ENCODE data around the gene NAT14.

The NAT14 gene

GRCh38 chr19:55472463-55472862 lies 12.5 kb upstream of the NAT14 start:
- no peak for DNase-seq

GRCh38 chr19:55473225-55474012 lies 11.6 kb upstream of the NAT14 start:
- no peak for DNase-seq

- no peak for DNase-seq
These were observed 10.4 kb upstream of the NAT14 start for GRCh38 chr19:55474269-55475265.

GRCh38 chr19:55476100-55476775 lies 8.8 kb upstream of the NAT14 start, which contains the start of gene ZNF628:
Gene ZNF628, plus strand, starts transcription at chr19:55476617. Its CDS starts 3,294 bp downstream, at chr19:55479911.
- DNase-seq, result peak; percentile 96

- no peak for DNase-seq
These were observed 7.1 kb upstream of the NAT14 start for GRCh38 chr19:55477905-55478304.

GRCh38 chr19:55478364-55478763 lies 6.6 kb upstream of the NAT14 start:
- no peak for DNase-seq

- DNase-seq, result no peak
These were observed 5.9 kb upstream of the NAT14 start for GRCh38 chr19:55479045-55479444.

- no peak for DNase-seq
These were observed 5.3 kb upstream of the NAT14 start for GRCh38 chr19:55479451-55480230.

GRCh38 chr19:55481148-55481793 lies 3.7 kb upstream of the NAT14 start:
- no peak for DNase-seq

GRCh38 chr19:55481794-55482155 lies 3.2 kb upstream of the NAT14 start:
- no peak for DNase-seq

GRCh38 chr19:55482156-55482961 lies 2.6 kb upstream of the NAT14 start:
- DNase-seq, result no peak

GRCh38 chr19:55482967-55483705 lies 1.9 kb upstream of the NAT14 start:
- no peak for DNase-seq

- DNase-seq, result no peak
These were observed 1.0 kb upstream of the NAT14 start for GRCh38 chr19:55483706-55484592.

GRCh38 chr19:55485439-55486011 lies 537 bp downstream of the NAT14 start:
- DNase-seq, result no peak

- no peak for DNase-seq
These were observed 1.3 kb downstream of the NAT14 start for GRCh38 chr19:55486043-55486970.

- no peak for DNase-seq
These were observed 2.3 kb downstream of the NAT14 start for GRCh38 chr19:55486971-55487923.

Data from NCI-H1105 treated with DMSO at 0.1 percent for 48 hours (cell line).